Left ventricle myocardium inferior (tissue), 1 donor: ENCODE measurements around the gene ZNF22. TPM values are rescaled to one million over a fixed set of nuclear protein-coding genes. Genes with fewer than 3 reads are reported as not detected.
A peak's percentile ranks its signal among the peaks of the same experiment; 100 is the strongest.

ENCODE experiments used
- DNase-seq: peaks from one replicate; pipeline ENCODE4 v3.0.0-alpha.2; 2020
- H3K27ac ChIP-seq: fragments of 200-600 bp; replicated peaks from 2 replicates; pipeline ENCODE4 v1.8.0; 2021
- H3K27me3 ChIP-seq: fragments of 200-600 bp; 2 replicates; pipeline ENCODE4 v1.8.0; 2021; ENCODE audit warnings: low read depth
- H3K36me3 ChIP-seq: fragments of 200-600 bp; 2 replicates; pipeline ENCODE4 v1.8.0; 2021
- H3K4me1 ChIP-seq: fragments of 200-600 bp; 2 replicates; pipeline ENCODE4 v1.8.0; 2021
- H3K4me3 ChIP-seq: fragments of 200-600 bp; 2 replicates; pipeline ENCODE4 v1.8.0; 2021; ENCODE audit warnings: mild to moderate bottlenecking, moderate library complexity
- H3K9me3 ChIP-seq: fragments of 200-600 bp; replicated peaks from 2 replicates; pipeline ENCODE4 v1.8.0; 2021
- CTCF ChIP-seq: fragments of 200-600 bp; IDR thresholded peaks from 2 replicates; pipeline ENCODE4 v1.8.0; 2021; ENCODE audit warnings: antibody characterized with exemption, mild to moderate bottlenecking, borderline replicate concordance
- intact Hi-C: fragments of 100-400 bp; cut with micrococcal nuclease; formaldehyde crosslinking; loops from one replicate; pipeline ENCODE4 v1.11.0; 2022
- total RNA-seq: library from RNA; stranded (reverse); fragmentation: NEBNext Ultra II Directional; extraction: Animal tissue kit (Norgen Biotek cat#: 25700); gene quantifications from one replicate; pipeline ENCODE4 v1.2.1, GENCODE V29; 2021
- donor health status: DM: no; HTN: yes; CAD: no; lungs with severe emphysema.

ZNF22 gene
- total RNA-seq, 1 donor from 2014 or later, result 14.2 TPM

- Histone ChIP-seq H3K4me1 (peaks cover 100% of the 10 kb centered on the region), H3K9me3 (no peaks in the 10 kb centered on the region), H3K27me3 (no peaks in the 10 kb centered on the region), H3K36me3 (peaks cover 44% of the 10 kb centered on the region), H3K4me3 (peak overlapping the region; percentile 90), H3K27ac (peak overlapping the region; percentile 96)
- no peak for TF ChIP-seq CTCF
- intact Hi-C loops, result loop anchor here (5.0 kb wide), 1 partner anchor 47 kb away; no protein-coding TSS in a partner anchor
- DNase-seq, result no peak
Observed at GRCh38 chr10:44979281-44980191, 21.2 kb upstream of the ZNF22 start.

- peaks cover 54% of the 10 kb centered on the region for H3K36me3 ChIP-seq
- peak overlapping the region; percentile 96 for H3K27ac ChIP-seq
- H3K4me3 ChIP-seq, result peak overlapping the region; percentile 90
- H3K27me3 ChIP-seq, result no peaks in the 10 kb centered on the region
- TF ChIP-seq CTCF, result no peak
- intact Hi-C loops, result no loop called here
- H3K9me3 ChIP-seq, result no peaks in the 10 kb centered on the region
- DNase-seq, result no peak
- H3K4me1 ChIP-seq, result peaks cover 100% of the 10 kb centered on the region
Observed at GRCh38 chr10:44980309-44981171, 20.2 kb upstream of the ZNF22 start.

- Histone ChIP-seq H3K9me3 (no peaks in the 10 kb centered on the region), H3K4me3 (peak overlapping the region; percentile 24), H3K36me3 (peaks cover 56% of the 10 kb centered on the region), H3K4me1 (peaks cover 100% of the 10 kb centered on the region), H3K27me3 (no peaks in the 10 kb centered on the region), H3K27ac (peak overlapping the region; percentile 96)
- TF ChIP-seq CTCF, result no peak
- intact Hi-C loops, result no loop called here
- no peak for DNase-seq
Observed at GRCh38 chr10:44981172-44982113, 19.3 kb upstream of the ZNF22 start.

- no peaks in the 10 kb centered on the region for H3K27me3 ChIP-seq
- H3K36me3 ChIP-seq, result peaks cover 56% of the 10 kb centered on the region
- H3K27ac ChIP-seq, result peak overlapping the region; percentile 96
- no peaks in the 10 kb centered on the region for H3K9me3 ChIP-seq
- intact Hi-C loops, result no loop called here
- H3K4me3 ChIP-seq, result peak overlapping the region; percentile 24
- peak; percentile 69 for DNase-seq
- TF ChIP-seq CTCF, result no peak
- H3K4me1 ChIP-seq, result peaks cover 100% of the 10 kb centered on the region
Observed at GRCh38 chr10:44982114-44982460, 18.6 kb upstream of the ZNF22 start.

GRCh38 chr10:44982496-44982895 is 18.2 kb upstream of the ZNF22 start:
- peaks cover 99% of the 10 kb centered on the region for H3K4me1 ChIP-seq
- peaks cover 55% of the 10 kb centered on the region for H3K36me3 ChIP-seq
- H3K27me3 ChIP-seq, result no peaks in the 10 kb centered on the region
- no peak for TF ChIP-seq CTCF
- H3K4me3 ChIP-seq, result peak overlapping the region; percentile 24
- DNase-seq, result no peak
- H3K9me3 ChIP-seq, result no peaks in the 10 kb centered on the region
- H3K27ac ChIP-seq, result peak overlapping the region; percentile 96
- intact Hi-C loops, result no loop called here
